Measurements from ENCODE around the gene ZNF366. TPM values are rescaled to one million over a fixed set of nuclear protein-coding genes. Genes with fewer than 3 reads are reported as not detected.

Gene ZNF366
- total RNA-seq, 1 experiment from 2014 or later, result not detected

GRCh38 chr5:72522607-72523006 lies 15.4 kb upstream of the ZNF366 start:
- DNase-seq (ENCODE audit: low read depth), result no peak

- no peak for DNase-seq (ENCODE audit: low read depth)
Measured at GRCh38 chr5:72519111-72519510, 11.9 kb upstream of the ZNF366 start.

DNA sequence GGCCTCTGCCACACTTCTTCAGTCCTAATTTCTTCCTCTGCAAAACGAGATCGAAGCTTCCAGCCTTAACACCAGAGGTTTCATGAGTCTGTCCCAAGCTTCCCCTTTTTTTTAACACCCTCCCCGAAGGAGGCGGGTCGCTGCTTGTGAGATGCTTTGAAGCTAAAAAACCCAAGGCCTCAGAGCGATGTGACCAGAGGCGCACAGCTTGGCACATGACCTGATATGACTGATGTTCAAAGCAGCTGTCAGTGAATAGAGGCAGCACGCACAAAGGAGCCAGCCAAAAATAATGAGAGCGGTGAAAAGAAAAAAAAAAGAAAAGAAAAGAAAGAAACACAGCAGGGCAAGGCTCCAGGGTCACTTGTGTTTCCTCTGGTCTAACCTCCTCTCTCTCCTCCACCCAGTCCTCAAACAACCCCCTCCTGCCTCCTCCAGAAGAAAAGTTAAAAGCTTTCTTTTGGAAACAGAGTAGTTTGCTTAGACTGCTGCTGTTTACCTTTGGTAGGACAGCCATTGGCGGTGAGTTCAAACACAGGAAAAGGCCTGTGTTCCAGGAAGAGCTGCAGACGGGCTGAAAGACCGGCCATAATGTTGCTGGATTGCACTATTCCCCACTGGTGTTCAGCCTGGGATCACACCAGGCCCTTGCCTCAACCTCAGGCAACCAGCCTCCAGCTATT lies 10.9 kb upstream of the ZNF366 start:
- peak; percentile 95 for DNase-seq (ENCODE audit: low read depth)

DNA sequence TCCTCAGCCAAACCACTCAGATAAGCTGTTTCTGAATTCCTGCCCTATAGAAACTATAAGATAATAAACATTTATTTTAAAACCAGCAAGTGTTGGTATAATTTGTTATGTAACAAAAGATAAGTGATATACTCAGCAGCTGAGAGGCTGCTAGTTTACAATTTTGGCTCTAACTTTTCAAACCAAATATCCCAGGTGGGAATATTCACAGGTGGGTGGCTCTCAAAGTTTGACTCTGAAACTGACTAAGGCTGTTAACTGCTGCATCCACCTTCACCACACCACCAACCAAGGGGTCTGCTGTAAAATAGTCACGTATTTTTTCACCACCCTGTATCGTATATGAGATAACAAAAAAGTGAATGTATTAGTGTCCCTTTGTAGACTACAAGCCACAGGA lies 9.7 kb upstream of the ZNF366 start:
- DNase-seq (ENCODE audit: low read depth), result no peak

- no peak for DNase-seq (ENCODE audit: low read depth)
Measured at GRCh38 chr5:72515211-72515610, 8.0 kb upstream of the ZNF366 start.

- no peak for DNase-seq (ENCODE audit: low read depth)
Measured at GRCh38 chr5:72512593-72512860, 5.3 kb upstream of the ZNF366 start.

- peak; percentile 78 for DNase-seq (ENCODE audit: low read depth)
Measured at GRCh38 chr5:72511774-72512592, 4.8 kb upstream of the ZNF366 start.

DNA sequence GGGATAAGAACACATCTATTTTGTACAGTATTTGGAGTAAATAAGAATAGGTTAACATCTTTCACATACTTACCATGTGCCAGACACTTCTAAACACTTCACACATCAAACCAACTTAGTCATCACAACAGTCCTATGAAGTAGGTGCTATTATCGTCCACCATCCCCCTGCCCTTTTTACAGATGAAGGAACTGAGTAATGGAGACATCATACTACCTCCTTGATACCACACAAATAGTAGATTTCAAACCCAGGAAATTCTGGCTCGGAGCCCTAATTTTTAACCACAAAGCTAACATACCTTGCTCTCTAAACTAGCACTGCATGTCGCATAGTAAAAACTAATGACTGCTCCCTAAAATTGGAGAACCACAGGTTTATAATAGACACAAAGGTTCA lies 4.2 kb upstream of the ZNF366 start:
- DNase-seq (ENCODE audit: low read depth), result peak; percentile 84

- peak; percentile 99 for DNase-seq (ENCODE audit: low read depth)
Measured at GRCh38 chr5:72510610-72511181, 3.5 kb upstream of the ZNF366 start.

DNA sequence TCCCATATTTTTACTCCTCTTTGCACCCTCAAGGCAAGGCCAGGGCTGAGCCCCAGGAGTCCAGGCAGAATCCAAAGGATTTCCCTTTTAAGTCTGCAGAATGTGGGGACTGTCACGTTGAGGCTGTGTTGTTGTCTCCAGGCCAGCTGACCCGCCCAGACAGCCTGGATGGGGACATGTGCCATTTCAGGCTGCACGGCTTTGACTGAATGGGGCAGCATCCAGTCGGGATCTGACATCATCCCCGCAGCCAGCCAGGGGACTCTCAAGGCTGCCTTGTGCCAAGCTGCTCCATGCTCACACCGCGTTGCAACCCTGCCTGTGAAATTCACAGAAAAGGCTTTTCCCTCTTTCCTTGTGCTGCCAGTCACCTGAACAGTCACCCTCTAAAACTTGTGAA lies 2.2 kb upstream of the ZNF366 start:
- DNase-seq (ENCODE audit: low read depth), result no peak

- no peak for DNase-seq (ENCODE audit: low read depth)
Measured at GRCh38 chr5:72508241-72509170, 1.3 kb upstream of the ZNF366 start.

GRCh38 chr5:72507907-72508238 lies 663 bp upstream of the ZNF366 start:
- DNase-seq (ENCODE audit: low read depth), result no peak

GRCh38 chr5:72506158-72506549 lies 1.1 kb downstream of the ZNF366 start:
- no peak for DNase-seq (ENCODE audit: low read depth)

GRCh38 chr5:72505539-72506157 lies 1.6 kb downstream of the ZNF366 start:
- DNase-seq (ENCODE audit: low read depth), result no peak

- DNase-seq (ENCODE audit: low read depth), result no peak
Measured at GRCh38 chr5:72505016-72505415, 2.2 kb downstream of the ZNF366 start.

- DNase-seq (ENCODE audit: low read depth), result peak; percentile 76
Measured at GRCh38 chr5:72503888-72504491, 3.2 kb downstream of the ZNF366 start.

GRCh38 chr5:72501488-72501887 lies 5.7 kb downstream of the ZNF366 start:
- DNase-seq (ENCODE audit: low read depth), result no peak

DNA sequence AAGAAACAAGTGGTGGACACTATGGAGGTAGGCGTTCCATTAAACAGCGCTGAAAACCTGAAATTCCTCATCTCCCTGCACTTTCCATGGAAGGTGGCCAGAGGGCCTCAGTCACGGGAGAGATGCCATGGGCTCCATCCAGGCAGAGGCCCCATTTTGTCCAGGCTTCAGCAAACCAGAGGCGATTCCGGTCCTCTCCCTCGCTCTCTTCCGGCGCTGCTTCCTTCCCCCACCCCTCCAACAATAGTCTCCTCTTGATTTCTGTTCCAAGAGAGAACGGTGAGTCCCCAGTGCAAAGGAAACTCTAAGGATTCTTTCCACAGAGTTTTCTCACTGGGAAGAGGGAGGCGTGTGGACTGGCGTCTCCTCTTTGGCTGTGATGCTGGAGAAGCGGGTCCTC lies 7.5 kb downstream of the ZNF366 start:
- DNase-seq (ENCODE audit: low read depth), result no peak

- no peak for DNase-seq (ENCODE audit: low read depth)
Measured at GRCh38 chr5:72499090-72499489, 8.1 kb downstream of the ZNF366 start.

GRCh38 chr5:72498284-72498683 lies 8.9 kb downstream of the ZNF366 start:
- DNase-seq (ENCODE audit: low read depth), result peak; percentile 54

- no peak for DNase-seq (ENCODE audit: low read depth)
Measured at GRCh38 chr5:72497823-72498222, 9.4 kb downstream of the ZNF366 start.

Measured in RPMI7951 (cell line).